Measurements from ENCODE around the gene FOXN4.

Gene FOXN4

GRCh38 chr12:109255377-109255776 is 53.7 kb downstream of the FOXN4 start:
- DNase-seq, result peak; percentile 8

GRCh38 chr12:109253913-109254544 is 55.1 kb downstream of the FOXN4 start:
- no peak for DNase-seq

GRCh38 chr12:109252799-109253198 is 56.3 kb downstream of the FOXN4 start:
- no peak for DNase-seq

GRCh38 chr12:109250523-109250922 is 58.6 kb downstream of the FOXN4 start:
- no peak for DNase-seq

GRCh38 chr12:109247831-109248654 is 61.0 kb downstream of the FOXN4 start:
- DNase-seq, result no peak

GRCh38 chr12:109246221-109246620 is 62.9 kb downstream of the FOXN4 start:
- DNase-seq, result no peak

GRCh38 chr12:109244073-109244472 is 65.0 kb downstream of the FOXN4 start:
- no peak for DNase-seq

- no peak for DNase-seq
Measured at GRCh38 chr12:109241936-109242335, 67.1 kb downstream of the FOXN4 start.

- no peak for DNase-seq
Measured at GRCh38 chr12:109240365-109240764, 68.7 kb downstream of the FOXN4 start.

GRCh38 chr12:109239691-109240090 is 69.4 kb downstream of the FOXN4 start:
- DNase-seq, result no peak

- DNase-seq, result no peak
Measured at GRCh38 chr12:109239179-109239578, 69.9 kb downstream of the FOXN4 start.

- DNase-seq, result no peak
Measured at GRCh38 chr12:109236257-109236656, 72.8 kb downstream of the FOXN4 start.

- DNase-seq, result no peak
Measured at GRCh38 chr12:109234012-109234411, 75.1 kb downstream of the FOXN4 start.

- DNase-seq, result no peak
Measured at GRCh38 chr12:109232731-109233130, 76.4 kb downstream of the FOXN4 start.

- DNase-seq, result no peak
Measured at GRCh38 chr12:109230193-109230592, 78.9 kb downstream of the FOXN4 start.

- no peak for DNase-seq
Measured at GRCh38 chr12:109228664-109229063, 80.4 kb downstream of the FOXN4 start.
